Measurements from ENCODE around the gene RNF32. TPM values are rescaled to one million over a fixed set of nuclear protein-coding genes. Genes with fewer than 3 reads are reported as not detected.
"Not testable (repeated sequence)": the region's sequence is repeated elsewhere in the genome, so short reads cannot be mapped to it uniquely, and the experiment has no call there.

Gene RNF32
- total and polyA plus RNA-seq, 4 experiments from 2014 or later, result 1.3 to 2.0 (median 1.7) TPM

GRCh38 chr7:156637093-156637492 is 3.5 kb upstream of the RNF32 start:
- CTCF ChIA-PET (ENCODE audit: partially characterized antibody); H3K27me3 Mint-ChIP-seq; H3K4me3 Mint-ChIP-seq; H3K36me3 ChIP-seq (ENCODE audit: insufficient read depth, low read length); POLR2A ChIA-PET (ENCODE audit: partially characterized antibody); intact Hi-C loops (cut with micrococcal nuclease); H3K9me3 ChIP-seq (ENCODE audit: control insufficient read depth in 1 of 2, low read length in 2 of 2); H3K9me3 Mint-ChIP-seq; H3K4me3 ChIP-seq (ENCODE audit: low read length in 2 of 2); H3K27ac Mint-ChIP-seq; H3K36me3 Mint-ChIP-seq; DNase-seq; H3K27ac ChIP-seq (ENCODE audit: low read depth, low read length); H3K27me3 ChIP-seq (ENCODE audit: insufficient read depth, low read length): not testable (repeated sequence)
- peaks cover 14% of the 10 kb centered on the region for H3K4me1 ChIP-seq (ENCODE audit: insufficient read depth, low read length)
- peaks cover 3 to 22% (median 12%) of the 10 kb centered on the region in 4 donors for H3K4me1 Mint-ChIP-seq

GRCh38 chr7:156638443-156639077 is 2.0 kb upstream of the RNF32 start:
- POLR2A ChIA-PET (ENCODE audit: partially characterized antibody), result interaction anchor here (1.5 kb wide), 1 partner anchor 26 kb away, joined by 4 read pairs; no protein-coding TSS in a partner anchor
- Mint-ChIP-seq H3K27me3 (peaks cover 0 to 5% of the 10 kb centered on the region in 2 donors), H3K4me3 (peak overlapping the region in 5 of 8 donors; percentile 3 to 88 (median 30))

GRCh38 chr7:156639426-156640256 is 933 bp upstream of the RNF32 start:
- intact Hi-C loops (cut with micrococcal nuclease), result loop anchor here (1.0 to 5.0 kb wide), 5 partner anchors 26 to 1713 kb away; partner anchors contain the start of genes LMBR1 and UBE3C
- DNase-seq, result no peak

More at GRCh38 chr7:156638443-156639077, 2.0 kb upstream of the RNF32 start:
- no peaks in the 10 kb centered on the region for H3K36me3 ChIP-seq (ENCODE audit: insufficient read depth, low read length)
- H3K9me3 Mint-ChIP-seq, result peaks cover 0 to 10% (median 5%) of the 10 kb centered on the region in 8 donors
- H3K4me1 ChIP-seq (ENCODE audit: insufficient read depth, low read length), result peaks cover 14% of the 10 kb centered on the region
- H3K4me3 ChIP-seq (ENCODE audit: low read length in 2 of 2), result no peak overlapping the region
- no peak for DNase-seq
- no peaks in the 10 kb centered on the region for H3K27me3 ChIP-seq (ENCODE audit: insufficient read depth, low read length)
- intact Hi-C loops (cut with micrococcal nuclease), result no loop called here
- peak overlapping the region in 3 of 7 donors; percentile 64 to 90 (median 87) for H3K27ac Mint-ChIP-seq
- CTCF ChIA-PET (ENCODE audit: partially characterized antibody), result no interaction called here
- H3K4me1 Mint-ChIP-seq, result peaks cover 3 to 22% (median 12%) of the 10 kb centered on the region in 4 donors
- H3K27ac ChIP-seq (ENCODE audit: low read depth, low read length), result no peak overlapping the region
- H3K36me3 Mint-ChIP-seq, result peaks cover 1 to 3% of the 10 kb centered on the region in 2 donors
- no peaks in the 10 kb centered on the region for H3K9me3 ChIP-seq (ENCODE audit: control insufficient read depth in 1 of 2, low read length in 2 of 2)

GRCh38 chr7:156640949-156641485 is 443 bp downstream of the RNF32 start:
- peaks cover 0 to 10% (median 5%) of the 10 kb centered on the region in 8 donors for H3K9me3 Mint-ChIP-seq

More at GRCh38 chr7:156639426-156640256, 933 bp upstream of the RNF32 start:
- Mint-ChIP-seq H3K27ac (peak overlapping the region; percentile 53 to 96 (median 89)), H3K36me3 (peaks cover 1 to 3% of the 10 kb centered on the region in 2 donors), H3K27me3 (peaks cover 0 to 3% of the 10 kb centered on the region in 2 donors), H3K4me1 (peaks cover 3 to 22% (median 12%) of the 10 kb centered on the region in 4 donors), H3K4me3 (peak overlapping the region; percentile 67 to 92 (median 78)), H3K9me3 (peaks cover 0 to 10% (median 5%) of the 10 kb centered on the region in 8 donors)
- CTCF ChIA-PET (ENCODE audit: partially characterized antibody), result no interaction called here
- H3K27me3 ChIP-seq (ENCODE audit: insufficient read depth, low read length), result no peaks in the 10 kb centered on the region
- POLR2A ChIA-PET (ENCODE audit: partially characterized antibody), result interaction anchor here (1.5 kb wide), 1 partner anchor 27 kb away, joined by 4 read pairs; no protein-coding TSS in a partner anchor
- no peaks in the 10 kb centered on the region for H3K9me3 ChIP-seq (ENCODE audit: control insufficient read depth in 1 of 2, low read length in 2 of 2)
- peak overlapping the region; percentile 9 to 78 for H3K4me3 ChIP-seq (ENCODE audit: low read length in 2 of 2)
- H3K4me1 ChIP-seq (ENCODE audit: insufficient read depth, low read length), result peaks cover 14% of the 10 kb centered on the region
- peak overlapping the region; percentile 80 for H3K27ac ChIP-seq (ENCODE audit: low read depth, low read length)
- no peaks in the 10 kb centered on the region for H3K36me3 ChIP-seq (ENCODE audit: insufficient read depth, low read length)

GRCh38 chr7:156642306-156643045 is 1.9 kb downstream of the RNF32 start:
- peaks cover 1 to 10% of the 10 kb centered on the region in 2 donors for H3K27me3 Mint-ChIP-seq
- Histone ChIP-seq H3K27me3 (ENCODE audit: insufficient read depth, low read length) (no peaks in the 10 kb centered on the region), H3K4me1 (ENCODE audit: insufficient read depth, low read length) (peaks cover 14% of the 10 kb centered on the region), H3K36me3 (ENCODE audit: insufficient read depth, low read length) (no peaks in the 10 kb centered on the region), H3K9me3 (ENCODE audit: control insufficient read depth in 1 of 2, low read length in 2 of 2) (no peaks in the 10 kb centered on the region), H3K4me3 (ENCODE audit: low read length in 2 of 2) (no peak overlapping the region), H3K27ac (ENCODE audit: low read depth, low read length) (no peak overlapping the region)
- intact Hi-C loops (cut with micrococcal nuclease), result loop anchor here (5.0 kb wide), 1 partner anchor 970 kb away; no protein-coding TSS in a partner anchor
- peaks cover 0 to 1% of the 10 kb centered on the region in 2 donors for H3K36me3 Mint-ChIP-seq
- ChIA-PET POLR2A (ENCODE audit: partially characterized antibody) (interaction anchor here (1.4 to 2.2 kb wide), 3 partner anchors 19 to 251 kb away, joined by 3 to 15 read pairs (median 5); partner anchors contain the start of gene LMBR1), CTCF (ENCODE audit: partially characterized antibody) (no interaction called here)
- H3K4me1 Mint-ChIP-seq, result peaks cover 3 to 22% (median 12%) of the 10 kb centered on the region in 4 donors
- H3K27ac Mint-ChIP-seq, result peak overlapping the region in 1 of 7 donors; percentile 53
- peaks cover 0 to 10% (median 6%) of the 10 kb centered on the region in 8 donors for H3K9me3 Mint-ChIP-seq
- H3K4me3 Mint-ChIP-seq, result peak overlapping the region in 2 of 8 donors; percentile 93
- peak in 1 of 5 donors; percentile 11 for DNase-seq

More at GRCh38 chr7:156640949-156641485, 443 bp downstream of the RNF32 start:
- POLR2A ChIA-PET (ENCODE audit: partially characterized antibody), result interaction anchor here (1.4 to 2.2 kb wide), 3 partner anchors 18 to 252 kb away, joined by 3 to 15 read pairs (median 5); partner anchors contain the start of gene LMBR1
- peaks cover 14% of the 10 kb centered on the region for H3K4me1 ChIP-seq (ENCODE audit: insufficient read depth, low read length)
- Mint-ChIP-seq H3K4me1 (peaks cover 3 to 22% (median 12%) of the 10 kb centered on the region in 4 donors), H3K27me3 (peaks cover 0 to 3% of the 10 kb centered on the region in 2 donors), H3K36me3 (peaks cover 1 to 3% of the 10 kb centered on the region in 2 donors), H3K27ac (peak overlapping the region; percentile 87 to 98 (median 95)), H3K4me3 (peak overlapping the region; percentile 81 to 94 (median 92))
- CTCF ChIA-PET (ENCODE audit: partially characterized antibody), result interaction anchor here (0.9 kb wide), 1 partner anchor 253 kb away, joined by 3 read pairs; no protein-coding TSS in a partner anchor
- no peaks in the 10 kb centered on the region for H3K9me3 ChIP-seq (ENCODE audit: control insufficient read depth in 1 of 2, low read length in 2 of 2)
- peak overlapping the region; percentile 80 for H3K27ac ChIP-seq (ENCODE audit: low read depth, low read length)
- peak overlapping the region; percentile 44 to 78 for H3K4me3 ChIP-seq (ENCODE audit: low read length in 2 of 2)
- peak in 4 of 5 donors; percentile 58 to 78 (median 69) for DNase-seq
- no peaks in the 10 kb centered on the region for H3K36me3 ChIP-seq (ENCODE audit: insufficient read depth, low read length)
- no peaks in the 10 kb centered on the region for H3K27me3 ChIP-seq (ENCODE audit: insufficient read depth, low read length)
- intact Hi-C loops (cut with micrococcal nuclease), result loop anchor here (1.0 to 5.0 kb wide), 5 partner anchors 28 to 1714 kb away; partner anchors contain the start of genes LMBR1 and UBE3C

GRCh38 chr7:156647330-156647729 is 6.8 kb downstream of the RNF32 start:
- POLR2A ChIA-PET (ENCODE audit: partially characterized antibody); H3K4me3 ChIP-seq (ENCODE audit: low read length in 2 of 2); H3K36me3 Mint-ChIP-seq; H3K27ac ChIP-seq (ENCODE audit: low read depth, low read length); DNase-seq; intact Hi-C loops (cut with micrococcal nuclease); H3K4me3 Mint-ChIP-seq; H3K4me1 Mint-ChIP-seq; CTCF ChIA-PET (ENCODE audit: partially characterized antibody); H3K27me3 ChIP-seq (ENCODE audit: insufficient read depth, low read length); H3K9me3 Mint-ChIP-seq; H3K36me3 ChIP-seq (ENCODE audit: insufficient read depth, low read length); H3K27ac Mint-ChIP-seq; H3K4me1 ChIP-seq (ENCODE audit: insufficient read depth, low read length); H3K9me3 ChIP-seq (ENCODE audit: control insufficient read depth in 1 of 2, low read length in 2 of 2): not testable (repeated sequence)
- peaks cover 26 to 29% of the 10 kb centered on the region in 2 donors for H3K27me3 Mint-ChIP-seq

Data from CD4-positive, alpha-beta memory T cell (primary cell).